Panc1 (cell line): ENCODE results near the gene ADAMTS6.

Source experiments
- CTCF ChIP-seq: fragments of 450-650 bp; IDR thresholded peaks from 2 replicates; pipeline ENCODE4 v1.5.1; 2017; ENCODE audit warnings: mild to moderate bottlenecking
- POLR2AphosphoS5 ChIP-seq: IDR thresholded peaks from 2 replicates; pipeline ENCODE4 v1.6.1; 2012; ENCODE audit warnings: mild to moderate bottlenecking, low read depth, low read length, moderate library complexity
- TCF7L2 ChIP-seq: IDR thresholded peaks from 2 replicates; pipeline ENCODE4 v1.6.1; 2011; ENCODE audit warnings: mild to moderate bottlenecking, low read depth, low read length, inconsistent platforms
- TF ChIP-seq, protein P1 (sequence below), 2 experiments: IDR thresholded peaks; 2 replicates each; pipeline ENCODE4 v1.6.1; 2011 to 2012; ENCODE audit warnings: low read depth in 2 of 2, control low read depth in 1 of 2, low read length in 1 of 2, mild to moderate bottlenecking in 1 of 2, moderate library complexity in 1 of 2; ENCODE audit not compliant: insufficient read depth in 1 of 2

DNA sequence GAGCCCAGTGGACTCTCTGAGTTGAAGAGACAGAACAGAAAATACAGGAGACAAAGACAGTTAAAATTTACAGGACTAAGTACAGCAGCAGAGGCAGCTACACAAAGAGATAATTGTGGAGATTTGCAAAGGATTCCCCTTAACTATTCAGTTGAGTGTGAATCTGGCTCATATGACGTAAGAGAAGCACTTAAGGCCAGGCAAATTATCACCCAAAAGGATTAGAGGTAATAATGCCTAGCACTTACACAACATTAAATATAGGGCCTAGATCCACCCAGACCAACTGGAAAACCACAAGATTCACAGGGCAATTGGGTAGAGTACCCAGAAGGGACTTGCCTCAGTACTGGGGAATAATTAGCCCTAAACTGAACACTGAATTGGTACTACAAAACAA is 41.3 kb downstream of the ADAMTS6 start:
- TF ChIP-seq TCF7L2, result no peak
- no peak for TF ChIP-seq CTCF
- TF ChIP-seq, protein P1, sequence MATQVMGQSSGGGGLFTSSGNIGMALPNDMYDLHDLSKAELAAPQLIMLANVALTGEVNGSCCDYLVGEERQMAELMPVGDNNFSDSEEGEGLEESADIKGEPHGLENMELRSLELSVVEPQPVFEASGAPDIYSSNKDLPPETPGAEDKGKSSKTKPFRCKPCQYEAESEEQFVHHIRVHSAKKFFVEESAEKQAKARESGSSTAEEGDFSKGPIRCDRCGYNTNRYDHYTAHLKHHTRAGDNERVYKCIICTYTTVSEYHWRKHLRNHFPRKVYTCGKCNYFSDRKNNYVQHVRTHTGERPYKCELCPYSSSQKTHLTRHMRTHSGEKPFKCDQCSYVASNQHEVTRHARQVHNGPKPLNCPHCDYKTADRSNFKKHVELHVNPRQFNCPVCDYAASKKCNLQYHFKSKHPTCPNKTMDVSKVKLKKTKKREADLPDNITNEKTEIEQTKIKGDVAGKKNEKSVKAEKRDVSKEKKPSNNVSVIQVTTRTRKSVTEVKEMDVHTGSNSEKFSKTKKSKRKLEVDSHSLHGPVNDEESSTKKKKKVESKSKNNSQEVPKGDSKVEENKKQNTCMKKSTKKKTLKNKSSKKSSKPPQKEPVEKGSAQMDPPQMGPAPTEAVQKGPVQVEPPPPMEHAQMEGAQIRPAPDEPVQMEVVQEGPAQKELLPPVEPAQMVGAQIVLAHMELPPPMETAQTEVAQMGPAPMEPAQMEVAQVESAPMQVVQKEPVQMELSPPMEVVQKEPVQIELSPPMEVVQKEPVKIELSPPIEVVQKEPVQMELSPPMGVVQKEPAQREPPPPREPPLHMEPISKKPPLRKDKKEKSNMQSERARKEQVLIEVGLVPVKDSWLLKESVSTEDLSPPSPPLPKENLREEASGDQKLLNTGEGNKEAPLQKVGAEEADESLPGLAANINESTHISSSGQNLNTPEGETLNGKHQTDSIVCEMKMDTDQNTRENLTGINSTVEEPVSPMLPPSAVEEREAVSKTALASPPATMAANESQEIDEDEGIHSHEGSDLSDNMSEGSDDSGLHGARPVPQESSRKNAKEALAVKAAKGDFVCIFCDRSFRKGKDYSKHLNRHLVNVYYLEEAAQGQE (IDR thresholded peaks at IDR 0.05; ENCODE audit: insufficient read depth in 1 of 2, low read depth in 2 of 2, low read length in 1 of 2), result no peak
- TF ChIP-seq POLR2AphosphoS5, result no peak
